Loucy (cell line): ENCODE measurements around the gene HENMT1.
"Not testable (repeated sequence)": the region's sequence is repeated elsewhere in the genome, so short reads cannot be mapped to it uniquely, and the experiment has no call there.

Experiments
- CTCF ChIP-seq: fragments of 200-600 bp; sonication (generic); conservative IDR thresholded peaks from 2 replicates; pipeline ENCODE4 v1.5.1; 2014; ENCODE audit warnings: mild to moderate bottlenecking, antibody characterized with exemption, low read length
- EZH2phosphoT487 ChIP-seq: fragments of 200-600 bp; IDR thresholded peaks from 2 replicates; pipeline ENCODE4 v1.6.1; 2018; ENCODE audit warnings: antibody characterized with exemption, mild to moderate bottlenecking, moderate library complexity, borderline replicate concordance

GRCh38 chr1:108667422-108667821 lies 6.5 kb upstream of the HENMT1 start:
- not testable (repeated sequence) for TF ChIP-seq CTCF, EZH2phosphoT487
